Hematopoietic multipotent progenitor cell treated with erythropoietin and hydrocortisone succinate and interleukin-3 and kit ligand, for 17 days (in vitro differentiated cells): ENCODE data around the gene MAML2.

ENCODE experiments used
- DNase-seq: peaks from one replicate; pipeline ENCODE4 v3.0.0-alpha.2; 2015; ENCODE audit warnings: low spot score

Gene MAML2

GRCh38 chr11:96098511-96099241, 244.3 kb downstream of the MAML2 start:
- DNase-seq = no peak

- no peak for DNase-seq
These were observed 245.1 kb downstream of the MAML2 start for GRCh38 chr11:96097844-96098421.

- DNase-seq = no peak
These were observed 246.6 kb downstream of the MAML2 start for GRCh38 chr11:96096360-96096759.

GRCh38 chr11:96095884-96096303, 247.1 kb downstream of the MAML2 start:
- DNase-seq = no peak

GRCh38 chr11:96094156-96094555, 248.8 kb downstream of the MAML2 start:
- DNase-seq = no peak

GRCh38 chr11:96092511-96092910, 250.5 kb downstream of the MAML2 start:
- DNase-seq = no peak

- DNase-seq = no peak
These were observed 251.5 kb downstream of the MAML2 start for GRCh38 chr11:96091476-96091875.

- DNase-seq = no peak
These were observed 252.3 kb downstream of the MAML2 start for GRCh38 chr11:96090711-96091110.

- no peak for DNase-seq
These were observed 254.1 kb downstream of the MAML2 start for GRCh38 chr11:96088914-96089313.

GRCh38 chr11:96086111-96086510, 256.9 kb downstream of the MAML2 start:
- DNase-seq = no peak

GRCh38 chr11:96085319-96085930, 257.6 kb downstream of the MAML2 start:
- DNase-seq = no peak

GRCh38 chr11:96084610-96085318, 258.2 kb downstream of the MAML2 start:
- DNase-seq = no peak

GRCh38 chr11:96082936-96083335, 260.1 kb downstream of the MAML2 start:
- no peak for DNase-seq

- no peak for DNase-seq
These were observed 260.7 kb downstream of the MAML2 start for GRCh38 chr11:96082002-96082899.

GRCh38 chr11:96081561-96081960, 261.4 kb downstream of the MAML2 start:
- DNase-seq = no peak

- no peak for DNase-seq
These were observed 263.3 kb downstream of the MAML2 start for GRCh38 chr11:96079691-96080090.

- no peak for DNase-seq
These were observed 267.4 kb downstream of the MAML2 start for GRCh38 chr11:96075532-96075959.

- DNase-seq = no peak
These were observed 268.3 kb downstream of the MAML2 start for GRCh38 chr11:96074551-96075310.

GRCh38 chr11:96073536-96073935, 269.5 kb downstream of the MAML2 start:
- DNase-seq = no peak

GRCh38 chr11:96072592-96072991, 270.4 kb downstream of the MAML2 start:
- DNase-seq = no peak

- no peak for DNase-seq
These were observed 272.5 kb downstream of the MAML2 start for GRCh38 chr11:96070453-96070852.
